AG09319 (cell line): ENCODE data around the gene ARMCX5.

Source experiments
- DNase-seq: peaks from one replicate; pipeline ENCODE4 v3.0.0-alpha.2; 2010; ENCODE audit warnings: low read depth; ENCODE audit errors: extremely low read depth
- CTCF ChIP-seq: IDR thresholded peaks from 2 replicates; pipeline ENCODE4 v1.5.1; 2011; ENCODE audit warnings: low read depth, mild to moderate bottlenecking, inconsistent platforms, low read length, moderate library complexity

Gene ARMCX5

GRCh38 chrX:102599084-102599950, at the start of gene ARMCX5:
Gene ARMCX5, plus strand, starts transcription at chrX:102599515. Its CDS starts 2,627 bp downstream, at chrX:102602142.
- DNase-seq = peak; percentile 59
- no peak for TF ChIP-seq CTCF

GRCh38 chrX:102558607-102559006, 40.7 kb upstream of the ARMCX5 start:
- TF ChIP-seq CTCF = no peak
- no peak for DNase-seq

- no peak for TF ChIP-seq CTCF
- no peak for DNase-seq
Measured at GRCh38 chrX:102560423-102561068, 38.8 kb upstream of the ARMCX5 start.

GRCh38 chrX:102580891-102581290, 18.4 kb upstream of the ARMCX5 start:
- no peak for TF ChIP-seq CTCF
- DNase-seq = no peak

GRCh38 chrX:102593367-102593766, 5.9 kb upstream of the ARMCX5 start:
- no peak for DNase-seq
- TF ChIP-seq CTCF = no peak

GRCh38 chrX:102599951-102600579, 750 bp downstream of the ARMCX5 start:
- peak; percentile 30 for TF ChIP-seq CTCF

GRCh38 chrX:102604327-102604726, 5.0 kb downstream of the ARMCX5 start:
- no peak for TF ChIP-seq CTCF
- DNase-seq = no peak

More at GRCh38 chrX:102599951-102600579, 750 bp downstream of the ARMCX5 start:
- no peak for DNase-seq
